PFSK-1 (cell line): ENCODE data around the gene ADM2.

Experiments used
- POLR2AphosphoS5 ChIP-seq: IDR thresholded peaks from 2 replicates; pipeline ENCODE4 v1.6.1; 2012; ENCODE audit warnings: low read depth, mild to moderate bottlenecking, control low read depth, low read length, moderate library complexity
- TAF1 ChIP-seq: IDR thresholded peaks from 2 replicates; pipeline ENCODE4 v1.6.1; 2012; ENCODE audit warnings: low read length, control low read depth, borderline replicate concordance; ENCODE audit not compliant: insufficient read depth

- TF ChIP-seq POLR2AphosphoS5 (no peak), TAF1 (no peak)
Measured at GRCh38 chr22:50523458-50523805, 42.1 kb downstream of the ADM2 start.
